GM18502 (cell line): ENCODE results near the gene ATP2B2.

Experiments
- ATAC-seq: cut with Tn5 transposase; IDR thresholded peaks from one replicate; pipeline ENCODE4 v1.9.1; 2021; ENCODE audit warnings: mild to moderate bottlenecking; ENCODE audit not compliant: unreplicated experiment, poor library complexity

The ATP2B2 gene

DNA sequence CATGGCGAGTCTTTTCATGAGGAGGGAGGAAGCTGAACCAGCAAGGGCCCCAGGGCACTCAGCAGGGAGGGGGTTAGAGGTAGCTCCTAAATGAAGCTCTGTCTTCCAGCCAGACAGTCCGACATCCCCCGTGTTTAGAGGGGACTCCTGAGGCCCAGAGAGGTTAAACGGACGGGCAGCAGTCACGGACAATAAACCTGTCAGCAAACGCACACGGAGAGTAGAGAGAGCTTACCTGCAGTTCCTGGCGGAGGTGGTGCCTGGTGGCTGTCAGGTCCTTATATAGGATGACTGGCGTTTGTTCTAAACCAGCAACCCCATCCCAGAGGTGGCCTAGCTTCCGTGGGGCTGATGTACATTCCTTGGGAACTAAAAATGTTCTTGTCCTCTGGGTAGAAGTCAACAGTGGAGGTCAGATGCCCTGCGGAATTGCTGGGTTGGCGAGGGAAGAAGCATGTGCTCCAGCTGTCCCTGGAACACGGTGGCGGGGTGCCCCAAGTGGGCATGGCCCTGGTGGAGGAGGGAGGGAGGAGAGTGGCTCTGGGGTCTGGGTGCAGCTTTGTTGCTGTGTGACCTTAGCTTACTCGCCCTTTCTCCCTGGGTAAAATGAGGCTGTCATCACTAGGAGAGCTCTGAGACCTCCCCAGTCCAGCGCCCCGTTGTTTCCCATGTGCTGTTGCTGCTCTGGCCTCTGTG lies 214.8 kb downstream of the ATP2B2 start:
- no peak for ATAC-seq

DNA sequence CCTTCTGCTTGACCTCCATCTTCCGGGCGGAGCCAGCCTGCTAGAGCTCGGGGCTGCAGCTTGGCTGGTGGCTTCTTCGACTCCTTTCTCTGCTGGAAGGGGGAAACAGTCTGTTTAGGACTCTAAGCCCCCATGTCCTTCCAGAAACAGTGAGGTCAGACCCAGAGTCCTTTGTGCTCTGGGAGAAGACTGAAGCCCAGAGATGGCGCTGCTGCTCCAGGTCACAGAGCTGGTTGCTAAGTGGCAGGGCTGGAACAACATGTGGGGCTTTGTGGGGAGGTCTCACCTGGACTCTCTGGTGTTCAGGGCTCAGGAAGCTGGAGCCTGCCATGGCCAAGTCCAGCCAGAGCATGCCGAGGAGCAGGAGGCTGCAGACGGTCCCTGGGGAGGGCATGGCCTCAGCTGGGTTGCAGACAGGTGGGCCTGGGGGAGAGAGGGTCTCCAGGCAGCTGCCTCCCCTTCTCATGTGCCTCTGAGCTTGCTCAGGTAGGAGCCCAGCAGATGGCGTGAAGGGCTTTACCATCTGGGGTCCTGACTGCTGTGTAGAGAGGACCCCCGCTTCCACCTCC lies 215.5 kb downstream of the ATP2B2 start:
- ATAC-seq: no peak

DNA sequence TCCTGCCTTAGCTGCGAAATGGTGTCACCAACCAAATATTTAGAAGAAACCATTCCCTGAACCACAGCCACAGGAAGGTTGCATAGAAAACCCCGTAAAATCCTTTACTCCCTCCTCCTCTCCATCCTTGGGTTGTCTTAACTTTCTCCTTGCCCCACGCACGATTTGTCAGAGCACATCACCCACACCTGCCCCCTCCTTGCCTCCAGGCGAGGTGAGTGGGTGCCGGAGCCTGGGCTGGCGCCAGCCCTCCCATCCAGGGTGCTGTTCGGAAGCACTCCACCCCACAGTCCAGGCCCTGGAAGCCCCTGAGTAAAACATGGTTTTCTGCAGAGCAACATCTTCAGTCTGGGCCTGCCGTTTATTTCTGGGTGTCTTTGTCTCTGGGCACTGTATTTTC lies 216.3 kb downstream of the ATP2B2 start:
- no peak for ATAC-seq

DNA sequence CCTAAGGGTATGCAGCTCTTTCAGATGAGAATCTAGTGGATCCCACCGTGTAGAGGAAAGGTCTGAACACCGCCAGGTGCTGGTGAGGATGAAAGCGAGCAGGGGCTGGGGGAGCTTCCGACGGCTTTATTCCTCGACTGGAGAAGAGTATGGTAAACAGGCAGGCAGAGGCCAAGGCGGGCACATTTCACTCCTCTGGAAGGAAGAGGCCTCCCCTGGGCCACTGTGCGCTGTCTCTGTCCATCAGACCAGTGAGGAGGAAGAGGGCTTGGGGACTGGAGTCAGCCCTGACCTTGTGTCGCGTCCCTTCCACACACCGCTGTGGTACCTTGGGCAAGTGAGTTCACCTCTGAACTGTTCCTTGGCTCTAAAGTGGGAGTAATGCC lies 216.8 kb downstream of the ATP2B2 start:
- ATAC-seq: no peak

DNA sequence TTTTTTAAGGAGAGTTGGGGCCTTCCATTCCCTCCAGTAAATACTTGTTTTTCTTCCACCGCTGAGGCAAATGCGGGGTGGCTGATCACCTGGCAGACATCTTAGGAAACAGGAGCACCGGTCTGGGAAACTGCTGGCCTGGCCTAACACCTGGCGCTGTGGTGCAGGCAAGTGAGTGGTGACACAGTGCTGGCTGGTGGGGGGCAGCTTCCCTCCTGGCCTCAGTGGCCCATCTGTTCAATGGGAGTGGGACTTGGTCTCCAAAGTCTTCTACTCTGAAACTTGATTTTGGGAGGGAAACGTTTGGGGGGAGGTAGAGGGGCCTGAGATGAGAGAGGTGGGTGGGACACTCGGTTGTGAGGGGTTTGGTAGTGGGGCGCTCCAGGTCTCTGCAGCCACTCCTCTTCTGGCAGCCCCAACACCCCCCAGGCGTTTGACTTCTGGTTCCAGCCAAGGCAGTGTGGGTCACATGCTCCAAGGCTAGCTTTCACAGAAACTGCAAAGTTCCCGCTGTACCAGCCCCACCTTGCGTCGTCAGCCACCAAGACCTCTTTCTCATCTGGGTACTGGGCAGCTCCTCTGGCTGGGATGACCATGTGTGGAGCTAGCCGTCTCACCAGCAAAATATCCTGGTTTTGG lies 217.3 kb downstream of the ATP2B2 start:
- ATAC-seq: no peak

DNA sequence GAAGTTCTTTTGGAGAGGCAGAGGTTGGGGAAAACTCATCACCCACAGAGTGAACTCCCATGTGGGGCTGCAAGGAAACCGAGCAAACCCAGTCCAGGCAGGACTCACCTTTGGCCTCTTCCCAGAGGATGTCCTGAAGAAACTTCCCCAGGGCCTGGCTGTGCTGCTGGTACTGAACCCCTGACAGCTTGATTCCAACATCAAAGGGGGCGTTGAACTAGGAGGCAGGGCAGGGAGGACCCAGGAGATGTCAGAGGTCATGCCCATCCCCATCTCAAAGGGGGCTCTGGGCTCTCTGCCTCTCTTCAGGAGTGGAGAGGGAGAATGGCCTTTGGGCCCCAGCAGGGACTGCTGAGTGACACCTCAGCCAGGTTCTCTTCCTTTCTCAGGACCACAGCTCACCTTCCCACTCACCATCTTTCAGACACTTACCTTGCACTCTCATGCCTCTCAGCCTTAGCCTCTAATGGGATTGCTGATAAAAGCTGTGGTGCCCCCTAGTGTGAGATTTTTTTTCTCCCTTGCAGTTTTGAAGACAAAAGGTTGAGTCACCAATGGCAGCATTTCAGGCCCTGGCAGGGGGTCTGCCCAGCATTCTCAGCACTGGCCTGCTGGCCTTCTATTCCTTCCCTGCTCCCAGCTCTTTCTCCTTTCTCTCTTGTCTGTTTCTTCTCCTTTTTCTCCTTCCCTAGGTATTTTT lies 218.6 kb downstream of the ATP2B2 start:
- ATAC-seq: no peak

DNA sequence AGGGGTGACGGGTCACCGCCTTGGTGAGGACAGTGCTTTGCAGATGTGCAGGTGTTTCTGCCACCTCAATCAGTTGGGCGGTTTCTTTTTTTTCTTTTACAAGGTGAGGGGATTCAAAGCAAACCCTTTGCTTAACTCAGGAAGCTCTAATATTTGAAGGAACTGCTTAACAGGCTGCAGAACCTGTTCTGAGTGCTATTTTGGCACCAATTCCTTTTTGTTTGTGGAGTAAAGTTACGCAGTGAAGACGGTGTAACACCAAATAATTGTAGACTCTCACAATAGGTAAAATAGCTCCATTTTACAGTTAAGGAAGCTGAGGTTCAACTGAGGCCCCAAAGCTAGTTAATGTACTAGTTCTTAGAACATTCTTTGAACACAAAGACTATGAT lies 219.3 kb downstream of the ATP2B2 start:
- no peak for ATAC-seq

DNA sequence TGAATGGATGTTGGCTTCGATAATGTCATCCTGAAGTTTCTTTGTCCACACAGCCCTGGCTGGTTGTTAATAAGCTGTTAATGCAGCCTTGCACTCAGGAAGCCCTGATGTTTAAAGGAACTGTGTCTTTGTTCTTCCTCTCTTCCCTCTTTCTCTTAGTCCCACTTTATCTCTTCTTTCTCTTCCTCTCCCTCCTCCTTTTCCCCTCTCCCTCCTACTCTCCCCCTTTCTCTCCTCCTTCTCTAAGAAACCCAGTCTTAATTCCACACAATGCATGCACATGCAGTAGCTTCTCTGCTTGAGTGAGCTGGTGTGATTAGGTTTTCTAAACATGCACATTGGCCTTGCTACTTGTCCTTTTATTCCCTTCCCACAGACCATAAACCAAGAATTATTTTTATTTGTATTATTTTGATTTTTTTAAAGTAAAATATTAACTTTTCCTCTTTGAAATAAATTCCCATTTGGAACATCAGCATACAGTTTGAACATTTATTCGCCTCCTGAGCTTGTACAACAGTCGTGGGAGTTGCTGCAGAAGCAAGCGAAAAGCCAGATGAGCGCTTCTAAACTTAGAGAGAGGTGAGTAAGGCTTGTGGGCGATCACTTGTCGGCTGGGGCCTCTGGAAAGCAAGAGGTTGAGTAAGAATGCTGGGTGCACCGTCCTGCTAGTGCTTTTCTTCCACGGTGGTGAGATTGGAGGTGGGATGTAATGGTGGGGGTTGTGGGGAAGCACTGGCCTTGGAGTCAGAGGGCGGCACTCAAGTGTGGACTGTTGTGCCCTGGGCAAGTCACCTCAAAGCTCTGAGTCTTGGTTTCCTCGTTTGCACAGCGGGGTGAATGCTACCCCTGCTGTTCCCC lies 219.9 kb downstream of the ATP2B2 start:
- ATAC-seq: no peak

DNA sequence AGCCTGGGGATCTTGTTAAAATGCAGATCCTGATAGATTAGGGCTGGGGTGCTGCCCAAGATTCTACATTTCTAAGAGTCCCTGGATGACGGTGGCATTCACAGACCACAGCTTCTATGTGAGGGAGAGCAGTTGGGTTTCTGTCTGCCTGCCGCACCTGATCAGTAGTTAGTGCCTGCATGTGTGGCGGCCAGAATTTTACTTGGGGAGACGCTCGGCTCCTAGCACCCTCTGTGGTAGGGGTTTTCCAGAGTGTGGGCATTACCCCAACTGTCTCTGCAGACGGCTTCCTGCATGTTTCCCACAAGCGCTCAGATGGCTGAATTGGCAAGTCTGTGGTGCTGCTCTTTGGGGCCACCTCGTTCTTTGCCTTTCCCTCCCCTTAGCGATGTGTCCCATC lies 220.9 kb downstream of the ATP2B2 start:
- ATAC-seq: no peak

DNA sequence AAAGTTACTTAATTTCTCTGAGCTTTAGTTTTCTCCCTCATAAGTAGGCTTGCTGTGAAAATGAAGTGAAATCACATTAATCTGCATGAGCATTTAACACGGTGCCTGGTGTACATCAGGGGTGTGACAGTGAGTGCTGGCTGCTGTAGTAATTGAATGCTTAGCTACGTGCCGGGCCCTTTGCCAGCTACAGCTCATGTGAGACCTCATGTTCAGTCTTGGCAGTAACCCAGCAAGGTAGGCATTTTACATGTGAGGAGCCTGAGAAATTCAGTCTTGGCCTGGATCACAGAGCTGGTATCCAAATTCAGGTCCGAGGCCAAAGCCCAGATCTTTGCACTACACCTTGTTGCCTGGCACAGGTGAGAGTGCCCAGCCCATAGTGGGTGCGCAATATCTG lies 221.7 kb downstream of the ATP2B2 start:
- no peak for ATAC-seq

DNA sequence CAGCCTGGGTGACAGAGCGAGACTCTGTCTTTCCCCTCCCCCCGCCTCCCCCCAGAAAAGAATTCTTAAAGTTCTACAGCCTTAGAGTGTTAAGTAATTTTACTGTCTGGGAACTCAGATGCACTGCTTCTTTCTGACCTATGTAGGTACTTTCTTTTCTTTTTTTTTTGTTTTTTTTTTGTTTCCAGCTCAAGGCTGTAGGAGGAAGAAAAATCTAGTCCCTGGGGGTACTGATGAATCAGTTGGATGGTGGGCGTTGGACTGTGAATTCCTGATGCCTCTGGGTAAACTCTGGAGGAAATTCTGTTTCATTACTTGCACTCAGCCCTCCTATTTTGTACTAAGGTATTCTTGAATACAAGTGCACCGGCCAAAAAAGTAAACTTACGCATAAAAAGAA lies 223.4 kb downstream of the ATP2B2 start:
- no peak for ATAC-seq

DNA sequence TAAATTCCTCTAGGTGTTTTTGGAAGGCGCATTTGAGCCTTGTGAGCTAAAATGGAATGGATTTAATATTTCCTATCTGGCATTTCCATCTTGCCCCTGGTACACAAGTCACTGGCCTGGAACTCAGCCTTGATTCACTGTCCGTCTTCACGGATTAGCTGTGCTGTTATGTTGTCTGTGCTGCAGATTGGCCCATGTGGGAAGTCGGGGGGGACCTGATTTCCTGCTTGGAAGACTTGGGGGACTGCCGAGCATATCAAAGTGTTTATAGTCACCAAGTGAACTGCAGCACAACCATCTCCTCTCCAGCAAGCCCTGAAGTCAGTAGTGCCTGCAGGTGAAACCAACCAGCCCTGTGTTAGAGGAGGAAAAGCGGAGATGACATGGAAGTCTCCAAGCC lies 224.8 kb downstream of the ATP2B2 start:
- no peak for ATAC-seq

DNA sequence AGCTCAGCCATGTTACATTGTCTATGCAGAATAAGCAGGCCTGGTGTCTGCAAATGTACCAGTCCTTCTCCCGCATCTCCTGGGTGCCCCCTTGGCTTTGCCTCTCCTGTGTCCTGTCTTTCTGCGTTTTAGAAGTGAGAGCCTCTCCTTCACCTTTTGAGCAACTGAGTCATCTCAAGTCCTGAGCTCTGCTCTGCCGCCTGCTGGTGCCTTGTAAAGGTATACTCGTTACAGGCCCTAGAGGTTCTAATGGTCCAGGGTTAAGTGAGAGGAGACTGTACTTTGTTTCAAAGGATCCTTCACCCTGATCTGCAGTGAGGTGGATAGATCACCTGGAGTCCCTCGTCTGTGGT lies 225.2 kb downstream of the ATP2B2 start:
- no peak for ATAC-seq

DNA sequence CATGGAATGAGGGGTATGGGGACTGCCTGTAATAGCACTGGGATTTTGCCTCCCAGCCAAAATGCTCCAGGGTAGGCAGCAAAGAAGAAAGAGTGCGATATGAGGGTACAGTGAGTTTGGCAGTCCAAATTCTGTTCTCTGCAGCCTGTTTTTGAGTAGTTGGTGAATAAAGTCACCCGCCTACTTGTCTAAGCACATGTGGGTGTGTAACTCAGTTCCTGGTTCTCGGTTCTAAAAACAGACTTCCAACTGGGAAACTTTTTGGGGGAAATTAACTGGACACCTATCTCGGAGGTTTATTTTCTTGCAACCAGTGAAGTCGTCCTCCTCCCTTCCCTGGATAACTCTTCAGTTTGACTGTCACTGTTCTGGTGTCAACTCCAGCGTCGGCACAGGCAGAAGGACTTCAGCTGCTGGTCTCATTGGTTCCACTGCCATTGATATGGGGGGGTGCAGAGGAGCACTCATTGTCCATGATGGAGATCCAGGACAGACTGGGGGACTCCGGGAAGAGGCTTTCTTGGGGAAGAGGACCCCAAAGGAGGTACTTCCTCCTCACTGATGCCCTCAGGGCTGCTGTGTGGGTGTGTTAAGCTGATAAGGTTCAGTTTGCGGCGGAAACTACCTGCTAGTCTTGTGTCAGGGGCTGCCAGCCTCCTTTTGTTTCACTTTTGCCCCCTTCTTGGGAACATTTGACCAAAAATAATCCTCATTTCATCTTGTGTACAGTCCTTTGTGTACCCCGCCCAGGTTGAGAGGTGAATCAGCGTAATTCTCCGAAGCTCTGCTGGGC lies 225.8 kb downstream of the ATP2B2 start:
- no peak for ATAC-seq

DNA sequence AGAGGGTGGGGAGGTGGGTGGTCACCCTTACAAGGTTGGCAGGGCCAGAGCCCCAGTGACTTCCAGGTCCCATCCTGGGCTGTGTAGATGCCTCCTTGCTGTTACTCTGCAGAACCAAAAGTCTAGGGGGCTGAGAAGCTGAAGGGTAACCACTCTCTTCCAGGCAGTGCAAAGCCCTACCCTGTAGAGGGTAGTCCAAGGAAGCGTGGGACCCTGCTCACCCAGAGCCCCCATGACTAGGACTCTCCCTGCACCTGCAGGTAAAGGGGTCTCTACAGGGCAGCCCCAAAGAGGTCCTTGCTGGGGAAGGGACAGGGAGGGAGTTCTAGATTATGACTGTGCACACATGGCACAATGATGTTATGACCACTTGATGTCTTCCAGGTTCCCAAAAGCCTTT lies 226.9 kb downstream of the ATP2B2 start:
- no peak for ATAC-seq

DNA sequence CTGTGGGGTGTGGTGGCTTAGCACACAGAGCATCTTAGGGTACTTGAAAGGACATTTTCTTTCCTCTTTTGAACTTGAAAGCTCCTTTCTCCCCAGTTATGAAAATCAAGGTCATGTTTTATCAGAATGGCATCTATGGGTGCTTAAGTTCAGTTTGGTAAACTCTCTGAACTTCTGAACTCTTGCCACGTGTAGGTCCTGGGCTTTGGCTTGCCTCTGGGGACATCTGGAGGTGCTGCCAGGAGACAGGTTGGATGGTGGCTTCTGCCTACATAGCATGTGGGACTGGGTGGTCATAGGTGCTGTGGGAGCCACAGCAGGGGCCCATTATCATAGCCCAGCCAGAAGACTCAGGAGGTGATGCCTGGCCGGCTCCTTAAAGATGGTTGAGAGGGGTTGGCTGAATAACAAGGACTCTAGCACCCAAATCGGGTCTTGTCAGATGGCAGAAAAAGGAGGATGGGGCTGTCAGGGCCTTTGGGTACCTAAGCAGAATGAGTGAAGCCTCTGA lies 228.2 kb downstream of the ATP2B2 start:
- ATAC-seq: no peak

DNA sequence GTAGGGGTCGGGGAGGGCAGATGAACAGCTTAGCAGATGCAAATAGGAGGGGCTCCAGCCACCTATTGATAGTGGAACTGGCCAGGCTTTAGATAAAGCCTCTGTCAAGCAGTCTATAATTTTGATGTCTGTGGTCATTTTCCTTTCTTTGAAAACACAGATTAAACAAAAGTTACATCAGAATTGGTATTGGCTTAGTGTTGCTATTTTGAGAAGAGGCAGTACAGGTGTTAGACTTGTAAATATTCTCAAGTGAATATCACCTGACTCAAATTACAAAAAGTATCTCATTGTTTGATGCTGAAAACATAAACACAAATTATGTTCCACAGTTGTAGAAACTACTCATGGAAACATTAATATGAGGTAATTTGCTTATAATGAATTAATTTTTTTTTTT lies 230.8 kb downstream of the ATP2B2 start:
- ATAC-seq: no peak
